IPS-18c (cell line): ENCODE results near the gene MAP2K4.

ENCODE experiments used
- H3K4me3 ChIP-seq: 2 replicates; pipeline ENCODE4 v1.7.0; 2013; ENCODE audit warnings: low read depth, mild to moderate bottlenecking, low read length, moderate library complexity; ENCODE audit not compliant: insufficient read depth
- H3K9me3 ChIP-seq: one replicate; pipeline ENCODE4 v1.6.1; 2013; ENCODE audit warnings: mild to moderate bottlenecking, low read length, moderate library complexity; ENCODE audit not compliant: control insufficient read depth, insufficient read depth

Gene MAP2K4

GRCh38 chr17:12067485-12067884 is 46.8 kb downstream of the MAP2K4 start:
- Histone ChIP-seq H3K9me3 (no peaks in the 10 kb centered on the region), H3K4me3 (no peak overlapping the region)

DNA sequence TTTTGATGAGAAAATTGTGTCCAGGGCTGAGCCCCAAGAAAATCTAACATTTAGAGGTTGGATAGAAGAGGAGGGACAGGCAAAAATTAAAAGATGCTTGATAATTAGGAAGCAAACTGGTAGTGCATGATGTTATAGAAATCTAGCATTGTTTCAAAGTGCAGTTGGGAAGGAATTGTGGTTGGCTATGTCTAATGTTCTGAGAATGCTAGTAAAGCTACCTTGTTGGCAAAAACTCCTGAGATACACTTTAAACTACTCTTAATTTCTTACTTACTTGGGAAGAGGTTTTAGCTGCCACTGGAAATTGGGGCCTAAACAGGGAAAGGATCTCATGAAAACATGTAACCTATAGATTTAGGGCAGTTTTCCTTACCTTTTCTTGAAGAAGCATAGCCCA is 48.3 kb downstream of the MAP2K4 start:
- no peak overlapping the region for H3K4me3 ChIP-seq
- no peaks in the 10 kb centered on the region for H3K9me3 ChIP-seq

DNA sequence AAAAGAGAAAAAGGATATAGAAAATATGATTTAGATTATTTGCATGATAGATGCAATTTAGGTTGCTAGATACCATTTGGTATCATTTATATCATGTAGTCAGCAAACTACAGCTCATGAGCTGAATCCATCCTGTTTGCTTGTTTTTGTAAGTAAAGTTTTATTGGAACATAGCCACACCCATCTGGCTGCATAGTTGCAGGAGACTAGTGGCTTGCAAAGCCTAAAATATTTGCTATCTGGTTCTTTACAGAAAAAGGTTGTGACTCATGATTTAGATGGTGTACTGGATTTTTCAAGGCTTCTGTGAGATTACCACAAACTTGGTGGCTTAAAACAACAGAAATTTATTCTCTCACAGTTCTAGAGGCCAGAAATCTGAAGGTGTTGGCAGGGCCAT is 49.9 kb downstream of the MAP2K4 start:
- H3K4me3 ChIP-seq, result no peak overlapping the region
- H3K9me3 ChIP-seq, result no peaks in the 10 kb centered on the region

DNA sequence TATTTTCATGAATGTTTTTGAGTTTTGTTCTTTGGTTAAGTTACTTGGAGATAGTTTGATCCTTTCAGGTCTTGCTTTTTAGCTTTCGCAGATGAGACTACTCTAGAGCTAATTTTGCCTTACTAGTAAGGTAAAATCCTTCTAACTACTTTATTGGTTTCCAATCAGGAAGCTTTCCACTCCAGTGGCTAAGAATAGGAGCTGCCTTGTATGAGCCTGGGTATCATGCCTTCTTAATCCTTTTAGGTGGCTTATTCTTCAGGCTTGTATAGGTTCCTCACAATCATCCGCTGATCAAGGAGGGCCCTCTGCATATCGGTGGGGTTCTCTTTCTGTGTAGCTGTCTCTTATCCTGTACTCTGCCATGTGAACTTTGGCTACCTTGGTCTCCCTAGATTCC is 53.7 kb downstream of the MAP2K4 start:
- H3K4me3 ChIP-seq, result no peak overlapping the region
- no peaks in the 10 kb centered on the region for H3K9me3 ChIP-seq

DNA sequence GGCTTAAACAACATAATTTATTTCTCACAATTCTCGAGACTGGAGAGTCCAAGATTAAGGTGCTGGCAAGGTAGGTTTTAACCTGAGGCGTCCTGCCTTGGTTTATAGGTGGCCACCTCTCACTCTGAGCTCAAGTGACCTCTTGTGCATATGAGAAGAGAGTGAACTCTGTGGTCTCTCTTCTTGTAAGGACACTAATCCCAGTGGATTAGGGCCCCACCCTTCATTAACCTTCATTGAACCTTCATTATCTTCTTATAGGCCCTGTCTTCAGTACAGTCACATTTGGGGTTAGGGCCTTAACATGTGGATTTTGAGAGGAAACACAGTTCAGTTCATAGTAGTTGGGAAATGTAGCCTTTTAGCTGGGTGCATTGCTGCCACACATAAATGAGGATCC is 57.1 kb downstream of the MAP2K4 start:
- Histone ChIP-seq H3K4me3 (no peak overlapping the region), H3K9me3 (no peaks in the 10 kb centered on the region)

DNA sequence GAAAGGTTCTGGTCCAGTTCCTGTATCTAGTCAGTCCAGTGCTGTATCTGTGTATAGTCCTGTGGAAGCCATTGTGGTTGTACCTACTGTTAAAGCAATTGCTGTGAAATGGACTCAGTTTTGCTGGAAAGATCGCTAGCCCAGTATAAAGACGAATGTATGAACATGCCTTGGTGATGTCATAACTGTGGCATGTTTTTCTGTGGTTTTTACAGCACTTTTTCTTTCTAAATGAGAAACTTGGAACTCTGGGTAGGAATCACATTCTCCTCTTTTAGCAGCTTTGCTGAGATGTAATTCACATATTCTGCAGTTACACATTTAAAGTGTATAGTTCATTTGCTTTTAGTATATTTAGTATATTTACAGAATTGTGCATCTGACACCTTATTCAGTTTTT is 58.1 kb downstream of the MAP2K4 start:
- no peak overlapping the region for H3K4me3 ChIP-seq

GRCh38 chr17:12081720-12082119 is 61.0 kb downstream of the MAP2K4 start:
- Histone ChIP-seq H3K4me3 (no peak overlapping the region), H3K9me3 (no peaks in the 10 kb centered on the region)

More for the DNA sequence above, 58.1 kb downstream of the MAP2K4 start:
- no peaks in the 10 kb centered on the region for H3K9me3 ChIP-seq

DNA sequence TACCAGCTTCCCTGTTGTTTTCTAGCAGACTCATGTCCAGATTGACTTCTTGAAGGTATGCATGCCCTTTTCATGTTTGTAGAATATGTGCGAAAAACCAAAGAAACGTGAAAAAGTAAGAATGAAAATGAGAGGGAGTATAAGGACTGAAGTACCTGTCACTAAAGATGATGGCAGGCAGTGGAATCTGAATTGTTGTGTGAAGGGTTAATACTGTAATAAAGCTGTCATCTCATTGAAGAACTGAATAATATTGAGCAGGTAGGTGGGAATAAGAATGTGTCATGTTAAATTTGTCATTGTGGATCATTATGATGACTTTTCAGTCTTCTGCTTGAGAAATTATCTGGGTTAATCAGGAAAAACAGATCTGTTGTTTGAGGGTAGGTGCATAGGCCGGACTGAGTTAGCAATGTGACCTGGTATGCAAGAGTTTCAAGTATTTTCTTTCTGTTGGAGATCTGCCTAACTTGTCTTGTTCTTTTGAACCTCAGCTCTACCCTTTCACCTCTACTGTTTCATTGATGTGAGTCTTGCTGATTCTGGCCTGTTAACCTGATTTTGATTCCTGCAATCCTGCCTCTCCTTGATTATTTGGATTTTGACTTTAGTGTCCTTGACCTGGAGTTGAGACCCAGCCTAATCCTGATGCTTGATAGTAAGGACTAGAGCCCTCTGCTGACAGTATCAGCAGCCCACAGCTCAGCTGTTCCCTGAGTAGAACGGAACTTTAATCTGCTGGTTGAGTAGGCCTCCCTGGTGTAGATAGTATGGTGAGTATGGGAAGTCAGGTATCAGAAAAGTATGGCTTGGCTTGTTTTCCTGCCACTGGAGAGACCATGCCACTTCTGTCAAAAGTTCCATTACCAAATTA is 64.6 kb downstream of the MAP2K4 start:
- Histone ChIP-seq H3K9me3 (no peaks in the 10 kb centered on the region), H3K4me3 (no peak overlapping the region)

GRCh38 chr17:12088035-12088434 is 67.4 kb downstream of the MAP2K4 start:
- Histone ChIP-seq H3K4me3 (no peak overlapping the region), H3K9me3 (no peaks in the 10 kb centered on the region)

DNA sequence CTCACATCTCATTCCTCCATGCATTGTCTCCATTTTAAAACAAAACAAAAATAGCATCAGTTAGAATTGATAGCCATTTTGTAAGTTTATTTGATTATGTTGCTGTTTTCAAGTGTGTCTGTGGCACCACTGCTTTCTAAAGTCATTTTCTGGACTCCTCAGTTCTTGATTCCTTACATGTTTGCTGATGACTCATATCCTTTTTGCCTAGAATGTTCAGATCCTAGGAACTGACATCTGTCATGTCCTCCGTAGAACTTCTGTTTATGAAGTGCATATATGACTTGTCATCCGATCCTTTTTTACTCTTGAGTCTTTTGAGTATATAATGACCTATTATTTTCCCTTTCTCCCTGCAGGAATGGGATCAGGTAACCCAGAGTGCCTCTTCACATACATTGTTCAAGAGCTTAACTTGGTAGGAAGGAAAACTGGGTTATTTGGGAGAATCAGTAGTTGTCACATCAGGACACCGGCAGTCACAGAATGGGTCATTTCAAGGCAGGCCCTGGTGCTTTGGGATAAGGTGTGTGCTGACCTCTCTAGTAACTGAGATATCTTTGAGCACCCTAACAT is 69.2 kb downstream of the MAP2K4 start:
- Histone ChIP-seq H3K4me3 (no peak overlapping the region), H3K9me3 (no peaks in the 10 kb centered on the region)

GRCh38 chr17:12094336-12094735 is 73.7 kb downstream of the MAP2K4 start:
- H3K9me3 ChIP-seq, result no peaks in the 10 kb centered on the region
- no peak overlapping the region for H3K4me3 ChIP-seq

DNA sequence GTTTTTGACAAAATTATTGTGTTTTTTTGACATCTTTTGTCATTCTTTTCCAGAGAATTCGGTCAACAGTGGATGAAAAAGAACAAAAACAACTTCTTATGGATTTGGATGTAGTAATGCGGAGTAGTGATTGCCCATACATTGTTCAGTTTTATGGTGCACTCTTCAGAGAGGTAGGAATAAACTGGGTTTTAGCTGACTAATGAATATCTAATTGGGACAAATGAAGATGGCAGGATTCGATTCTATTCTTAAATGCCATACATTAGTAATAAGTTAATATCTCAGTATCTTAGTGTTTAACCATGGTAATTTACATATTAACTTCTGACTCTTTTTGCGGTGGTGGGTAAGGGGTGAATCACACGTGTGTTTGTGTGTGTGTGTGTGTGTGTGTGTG is 74.8 kb downstream of the MAP2K4 start:
- no peak overlapping the region for H3K4me3 ChIP-seq
- no peaks in the 10 kb centered on the region for H3K9me3 ChIP-seq

GRCh38 chr17:12097326-12097725 is 76.6 kb downstream of the MAP2K4 start:
- H3K9me3 ChIP-seq, result no peaks in the 10 kb centered on the region

DNA sequence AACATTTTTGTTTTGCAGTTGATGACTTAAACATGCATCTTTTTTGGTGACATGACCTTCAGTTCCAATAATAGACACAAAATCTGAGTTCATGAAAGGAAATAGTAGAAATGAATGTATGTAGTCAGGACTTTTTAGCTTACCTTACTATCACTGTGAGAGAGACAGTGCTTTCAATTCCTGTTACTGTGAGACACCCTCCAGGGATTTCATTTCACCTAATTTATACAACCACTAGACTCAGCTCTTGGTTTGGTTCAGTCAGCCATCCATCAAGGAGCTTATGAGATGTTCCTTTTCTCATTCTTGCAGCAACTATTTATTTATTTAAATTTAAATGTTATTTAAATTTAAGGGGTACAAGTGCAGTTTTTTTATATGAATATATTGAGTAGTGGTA is 77.9 kb downstream of the MAP2K4 start:
- Histone ChIP-seq H3K9me3 (no peaks in the 10 kb centered on the region), H3K4me3 (no peak overlapping the region)

More at GRCh38 chr17:12097326-12097725, 76.6 kb downstream of the MAP2K4 start:
- H3K4me3 ChIP-seq, result no peak overlapping the region

DNA sequence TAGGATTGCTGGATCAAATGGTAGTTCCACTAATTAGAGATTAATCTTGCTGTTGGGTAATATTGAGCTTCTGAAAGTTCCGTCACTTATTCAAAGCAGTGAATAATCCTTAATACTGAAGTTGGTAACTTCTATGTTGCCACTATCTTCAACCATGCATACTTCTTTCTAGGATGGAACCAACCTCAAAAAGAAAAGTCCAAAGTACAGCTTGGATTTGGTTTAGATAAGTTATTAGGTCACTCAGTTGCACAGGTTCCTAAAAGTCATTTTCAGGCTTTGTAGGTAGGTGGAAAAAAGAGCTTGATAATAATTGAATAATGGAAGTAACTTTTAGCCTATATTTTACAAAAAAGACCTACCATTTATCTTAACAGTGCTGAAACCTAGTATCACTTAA is 78.7 kb downstream of the MAP2K4 start:
- Histone ChIP-seq H3K4me3 (no peak overlapping the region), H3K9me3 (no peaks in the 10 kb centered on the region)

GRCh38 chr17:12104831-12105230 is 84.2 kb downstream of the MAP2K4 start:
- H3K4me3 ChIP-seq, result no peak overlapping the region

DNA sequence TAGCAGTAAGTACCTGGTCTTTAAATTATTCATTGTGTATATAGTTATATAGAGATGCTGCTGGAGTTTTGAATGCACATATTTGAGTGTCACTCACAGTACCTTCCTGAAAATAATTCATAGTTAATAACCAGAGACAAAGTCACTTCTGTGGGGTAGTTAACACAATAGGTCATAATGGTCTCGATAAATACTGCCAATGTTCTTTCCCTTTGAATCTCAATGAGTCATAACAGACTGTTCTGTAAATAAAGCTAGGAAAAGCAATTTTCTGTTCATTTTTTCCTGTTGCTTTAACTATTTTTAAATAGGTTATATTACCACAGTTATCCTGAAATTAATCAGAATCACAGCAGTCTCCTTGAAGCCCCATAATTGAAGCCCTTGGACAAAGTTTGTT is 87.2 kb downstream of the MAP2K4 start:
- Histone ChIP-seq H3K9me3 (no peaks in the 10 kb centered on the region), H3K4me3 (no peak overlapping the region)

More at GRCh38 chr17:12104831-12105230, 84.2 kb downstream of the MAP2K4 start:
- no peaks in the 10 kb centered on the region for H3K9me3 ChIP-seq

DNA sequence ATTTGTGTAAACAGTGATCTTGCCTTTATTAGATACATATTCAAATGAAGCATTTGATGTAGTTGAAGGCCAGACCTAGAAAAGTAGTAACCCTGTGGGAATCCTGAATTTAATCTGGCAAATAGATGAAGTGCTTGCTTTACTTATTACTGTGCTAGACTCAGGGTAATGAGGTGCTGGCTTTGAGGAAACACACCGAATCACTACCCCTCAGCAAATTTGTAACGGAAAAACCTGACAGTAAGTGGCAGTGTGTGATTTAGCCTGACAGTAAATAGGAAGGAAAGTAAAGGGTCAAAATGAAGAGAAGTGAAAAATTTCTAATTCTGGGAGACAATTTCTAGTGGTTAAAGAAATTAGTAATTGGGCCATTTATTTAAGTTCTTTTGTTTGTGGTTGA is 90.2 kb downstream of the MAP2K4 start:
- no peaks in the 10 kb centered on the region for H3K9me3 ChIP-seq
- no peak overlapping the region for H3K4me3 ChIP-seq
